ENCODE data around the gene GTF2E1. TPM values are rescaled to one million over a fixed set of nuclear protein-coding genes. Genes with fewer than 3 reads are reported as not detected.
A peak's percentile ranks its signal among the peaks of the same experiment; 100 is the strongest.
"Not testable (repeated sequence)": the region's sequence is repeated elsewhere in the genome, so short reads cannot be mapped to it uniquely, and the experiment has no call there.

The GTF2E1 gene
- total RNA-seq, 1 donor from 2014 or later: 17.2 TPM

DNA sequence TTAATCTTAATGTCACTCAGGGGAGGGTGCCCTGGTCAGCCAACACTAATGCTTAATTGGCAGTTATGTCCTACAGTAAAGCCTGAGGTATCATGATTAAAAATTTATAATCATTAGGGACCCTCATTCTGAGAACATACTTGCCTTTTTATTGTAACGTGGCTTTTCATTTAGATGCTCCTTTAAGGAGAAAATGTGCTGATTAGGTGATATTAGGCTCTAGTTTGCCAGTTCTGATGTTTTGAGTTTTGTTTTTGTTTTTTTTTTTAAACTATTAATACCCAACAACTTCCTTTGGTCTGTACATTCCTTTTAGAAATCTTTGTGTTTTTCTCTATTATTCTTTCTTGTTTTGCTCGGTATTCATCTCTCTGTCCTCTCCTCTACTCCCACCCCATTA is 10.3 kb downstream of the GTF2E1 start:
- DNase-seq (ENCODE audit: extremely low spot score, unreplicated experiment): no peak
- Mint-ChIP-seq H3K4me1 (ENCODE audit: unreplicated experiment) (peaks cover 7% of the 10 kb centered on the region), H3K36me3 (ENCODE audit: unreplicated experiment) (peaks cover 26% of the 10 kb centered on the region), H3K4me3 (ENCODE audit: unreplicated experiment) (no peak overlapping the region), H3K27me3 (ENCODE audit: unreplicated experiment) (no peaks in the 10 kb centered on the region), H3K27ac (ENCODE audit: unreplicated experiment) (no peak overlapping the region), H3K9me3 (ENCODE audit: unreplicated experiment) (no peaks in the 10 kb centered on the region)
- TF ChIP-seq, protein P1, sequence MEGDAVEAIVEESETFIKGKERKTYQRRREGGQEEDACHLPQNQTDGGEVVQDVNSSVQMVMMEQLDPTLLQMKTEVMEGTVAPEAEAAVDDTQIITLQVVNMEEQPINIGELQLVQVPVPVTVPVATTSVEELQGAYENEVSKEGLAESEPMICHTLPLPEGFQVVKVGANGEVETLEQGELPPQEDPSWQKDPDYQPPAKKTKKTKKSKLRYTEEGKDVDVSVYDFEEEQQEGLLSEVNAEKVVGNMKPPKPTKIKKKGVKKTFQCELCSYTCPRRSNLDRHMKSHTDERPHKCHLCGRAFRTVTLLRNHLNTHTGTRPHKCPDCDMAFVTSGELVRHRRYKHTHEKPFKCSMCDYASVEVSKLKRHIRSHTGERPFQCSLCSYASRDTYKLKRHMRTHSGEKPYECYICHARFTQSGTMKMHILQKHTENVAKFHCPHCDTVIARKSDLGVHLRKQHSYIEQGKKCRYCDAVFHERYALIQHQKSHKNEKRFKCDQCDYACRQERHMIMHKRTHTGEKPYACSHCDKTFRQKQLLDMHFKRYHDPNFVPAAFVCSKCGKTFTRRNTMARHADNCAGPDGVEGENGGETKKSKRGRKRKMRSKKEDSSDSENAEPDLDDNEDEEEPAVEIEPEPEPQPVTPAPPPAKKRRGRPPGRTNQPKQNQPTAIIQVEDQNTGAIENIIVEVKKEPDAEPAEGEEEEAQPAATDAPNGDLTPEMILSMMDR (IDR thresholded peaks at IDR 0.05): no peak

DNA sequence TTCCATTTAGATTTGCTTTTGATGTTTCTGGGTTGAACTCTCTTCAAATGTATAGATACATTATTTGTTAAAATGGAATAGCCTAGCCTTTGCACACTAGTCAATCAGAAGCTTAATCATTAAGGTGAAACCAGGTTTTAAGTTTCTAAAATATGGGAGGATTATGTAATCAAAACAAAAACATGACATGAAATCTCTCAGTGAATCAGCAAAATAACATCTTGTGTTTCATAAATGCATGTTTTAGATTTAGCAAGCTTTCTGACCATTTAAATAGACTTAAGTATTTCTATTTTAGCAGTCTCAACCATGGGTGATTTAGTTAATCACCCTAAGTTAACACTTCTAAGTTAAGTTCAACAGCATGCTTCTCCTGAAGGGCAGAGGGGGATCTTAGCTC is 11.3 kb downstream of the GTF2E1 start:
- Mint-ChIP-seq H3K9me3 (ENCODE audit: unreplicated experiment) (no peaks in the 10 kb centered on the region), H3K4me3 (ENCODE audit: unreplicated experiment) (no peak overlapping the region), H3K36me3 (ENCODE audit: unreplicated experiment) (peaks cover 26% of the 10 kb centered on the region), H3K27ac (ENCODE audit: unreplicated experiment) (peak overlapping the region; percentile 43), H3K4me1 (ENCODE audit: unreplicated experiment) (peaks cover 7% of the 10 kb centered on the region), H3K27me3 (ENCODE audit: unreplicated experiment) (no peaks in the 10 kb centered on the region)
- DNase-seq (ENCODE audit: extremely low spot score, unreplicated experiment): no peak
- TF ChIP-seq, protein P1 (IDR thresholded peaks at IDR 0.05): no peak

DNA sequence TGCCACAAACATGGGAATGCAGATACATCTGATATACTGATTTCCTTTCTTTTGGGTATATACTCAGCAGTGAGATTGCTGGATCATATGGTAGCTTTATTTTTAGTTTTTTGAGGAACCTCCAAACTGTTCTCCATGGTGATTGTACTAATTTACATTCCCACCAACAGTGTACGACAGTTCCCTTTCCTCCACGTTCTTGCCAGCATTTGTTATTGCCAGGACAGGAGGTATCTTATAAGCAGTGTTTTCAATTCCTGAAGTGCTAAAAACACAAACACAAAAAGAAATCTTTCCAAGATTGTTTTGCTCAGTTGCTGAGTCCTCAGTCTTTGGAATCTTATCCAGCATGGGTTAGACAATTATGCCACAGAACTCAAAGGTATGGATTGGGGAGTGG is 13.5 kb downstream of the GTF2E1 start:
- peaks cover 7% of the 10 kb centered on the region for H3K4me1 Mint-ChIP-seq (ENCODE audit: unreplicated experiment)
- peaks cover 28% of the 10 kb centered on the region for H3K36me3 Mint-ChIP-seq (ENCODE audit: unreplicated experiment)
- TF ChIP-seq, protein P1 (IDR thresholded peaks at IDR 0.05): no peak
- H3K4me3 Mint-ChIP-seq (ENCODE audit: unreplicated experiment): no peak overlapping the region
- no peak for DNase-seq (ENCODE audit: extremely low spot score, unreplicated experiment)
- H3K27me3 Mint-ChIP-seq (ENCODE audit: unreplicated experiment): no peaks in the 10 kb centered on the region
- H3K27ac Mint-ChIP-seq (ENCODE audit: unreplicated experiment): no peak overlapping the region
- H3K9me3 Mint-ChIP-seq (ENCODE audit: unreplicated experiment): no peaks in the 10 kb centered on the region

DNA sequence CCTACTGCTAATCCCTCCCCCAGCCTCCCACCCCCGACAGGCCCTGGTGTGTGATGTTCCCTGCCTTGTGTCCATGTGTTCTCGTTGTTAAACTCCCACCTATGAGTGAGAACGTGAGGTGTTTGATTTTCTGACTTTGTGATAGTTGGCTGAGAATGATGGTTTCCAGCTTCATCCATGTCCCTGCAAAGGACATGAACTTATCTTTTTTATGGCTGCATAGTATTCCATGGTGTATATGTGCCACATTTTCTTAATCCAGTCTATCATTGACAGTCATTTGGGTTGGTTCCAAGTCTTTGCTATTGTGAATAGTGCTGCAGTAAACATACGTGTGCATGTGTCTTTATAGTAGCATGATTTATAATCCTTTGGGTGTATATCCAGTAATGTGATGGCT is 16.0 kb downstream of the GTF2E1 start:
- H3K27me3 Mint-ChIP-seq (ENCODE audit: unreplicated experiment); H3K9me3 Mint-ChIP-seq (ENCODE audit: unreplicated experiment); H3K4me3 Mint-ChIP-seq (ENCODE audit: unreplicated experiment); DNase-seq (ENCODE audit: extremely low spot score, unreplicated experiment); H3K27ac Mint-ChIP-seq (ENCODE audit: unreplicated experiment): not testable (repeated sequence)
- Mint-ChIP-seq H3K36me3 (ENCODE audit: unreplicated experiment) (peaks cover 18% of the 10 kb centered on the region), H3K4me1 (ENCODE audit: unreplicated experiment) (peaks cover 22% of the 10 kb centered on the region)

DNA sequence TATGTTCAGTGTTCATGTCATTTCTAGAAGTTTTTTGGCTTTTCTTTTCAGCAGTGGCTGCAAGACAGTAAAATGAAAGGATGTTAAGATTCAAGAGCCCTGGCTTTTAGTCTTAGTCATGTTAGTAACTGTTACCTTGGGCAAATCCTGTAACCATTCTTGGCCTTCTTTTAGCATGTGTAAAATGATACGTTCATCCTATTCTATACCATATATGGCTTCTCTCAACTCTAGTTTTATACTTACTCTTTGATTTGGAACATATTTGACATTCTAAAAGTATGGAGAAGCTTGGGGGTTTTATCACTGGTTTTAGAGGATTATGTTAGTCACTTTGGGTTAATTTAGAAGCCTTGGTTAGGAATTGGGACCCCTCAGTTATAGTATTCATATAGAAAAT is 20.1 kb downstream of the GTF2E1 start:
- no peaks in the 10 kb centered on the region for H3K27me3 Mint-ChIP-seq (ENCODE audit: unreplicated experiment)
- DNase-seq (ENCODE audit: extremely low spot score, unreplicated experiment): no peak
- H3K36me3 Mint-ChIP-seq (ENCODE audit: unreplicated experiment): peaks cover 5% of the 10 kb centered on the region
- TF ChIP-seq, protein P1 (IDR thresholded peaks at IDR 0.05): no peak
- H3K4me3 Mint-ChIP-seq (ENCODE audit: unreplicated experiment): peak overlapping the region; percentile 3
- H3K27ac Mint-ChIP-seq (ENCODE audit: unreplicated experiment): peak overlapping the region; percentile 70
- H3K4me1 Mint-ChIP-seq (ENCODE audit: unreplicated experiment): peaks cover 44% of the 10 kb centered on the region
- no peaks in the 10 kb centered on the region for H3K9me3 Mint-ChIP-seq (ENCODE audit: unreplicated experiment)

DNA sequence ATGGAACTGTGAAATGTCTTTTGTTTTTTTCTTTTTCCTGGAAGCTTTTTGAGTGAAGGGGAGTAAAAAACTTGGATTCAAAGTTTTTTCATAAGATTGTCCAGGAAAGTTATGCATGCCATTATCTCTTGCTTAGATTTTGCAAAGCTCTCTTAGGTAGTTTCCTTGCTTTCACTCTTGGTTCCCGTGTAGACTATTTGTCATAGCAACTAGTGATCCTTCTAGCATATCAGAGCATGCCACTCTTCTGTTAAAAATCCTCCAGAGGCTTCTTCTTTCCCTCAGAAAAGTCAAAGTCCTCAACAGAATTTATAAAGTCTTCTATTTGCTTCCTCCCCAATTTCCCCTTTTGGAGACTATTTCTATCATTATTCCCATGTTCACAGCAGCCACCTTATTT is 21.1 kb downstream of the GTF2E1 start:
- H3K4me1 Mint-ChIP-seq (ENCODE audit: unreplicated experiment): peaks cover 50% of the 10 kb centered on the region
- H3K27ac Mint-ChIP-seq (ENCODE audit: unreplicated experiment): peak overlapping the region; percentile 58
- no peaks in the 10 kb centered on the region for H3K27me3 Mint-ChIP-seq (ENCODE audit: unreplicated experiment)
- DNase-seq (ENCODE audit: extremely low spot score, unreplicated experiment): no peak
- TF ChIP-seq, protein P1 (IDR thresholded peaks at IDR 0.05): no peak
- H3K36me3 Mint-ChIP-seq (ENCODE audit: unreplicated experiment): peaks cover 7% of the 10 kb centered on the region
- H3K4me3 Mint-ChIP-seq (ENCODE audit: unreplicated experiment): no peak overlapping the region
- H3K9me3 Mint-ChIP-seq (ENCODE audit: unreplicated experiment): no peaks in the 10 kb centered on the region

All from osteocyte (in vitro differentiated cells).